ENCODE results near the gene UQCC5. TPM values are rescaled to one million over a fixed set of nuclear protein-coding genes. Genes with fewer than 3 reads are reported as not detected.

Gene UQCC5
- total RNA-seq, 2 donors from 2014 or later: 0.78 to 7.3 TPM

GRCh38 chr3:52521881-52522650, 14.3 kb upstream of the UQCC5 start:
- H3K27ac ChIP-seq: no peak overlapping the region
- H3K4me1 ChIP-seq: peaks cover 14% of the 10 kb centered on the region
- H3K36me3 ChIP-seq (replicated peaks in 1 of 2; ENCODE audit: insufficient read depth in 1 of 2, low read depth in 2 of 2): no peaks in the 10 kb centered on the region
- H3K4me3 ChIP-seq: no peak overlapping the region
- H3K9me3 ChIP-seq: no peaks in the 10 kb centered on the region
- intact Hi-C loops (cut with DNase I): no loop called here
- DNase-seq (no peak), ATAC-seq (no peak)
- no peak for TF ChIP-seq POLR2A (IDR thresholded peaks at IDR 0.05)
- no peak for TF ChIP-seq CTCF (IDR thresholded peaks at IDR 0.05)
- WGBS, 2 donors: 88 to 97% methylated on average over 5 to 28 of the region's 33 CpGs
- no peaks in the 10 kb centered on the region for H3K27me3 ChIP-seq

DNA sequence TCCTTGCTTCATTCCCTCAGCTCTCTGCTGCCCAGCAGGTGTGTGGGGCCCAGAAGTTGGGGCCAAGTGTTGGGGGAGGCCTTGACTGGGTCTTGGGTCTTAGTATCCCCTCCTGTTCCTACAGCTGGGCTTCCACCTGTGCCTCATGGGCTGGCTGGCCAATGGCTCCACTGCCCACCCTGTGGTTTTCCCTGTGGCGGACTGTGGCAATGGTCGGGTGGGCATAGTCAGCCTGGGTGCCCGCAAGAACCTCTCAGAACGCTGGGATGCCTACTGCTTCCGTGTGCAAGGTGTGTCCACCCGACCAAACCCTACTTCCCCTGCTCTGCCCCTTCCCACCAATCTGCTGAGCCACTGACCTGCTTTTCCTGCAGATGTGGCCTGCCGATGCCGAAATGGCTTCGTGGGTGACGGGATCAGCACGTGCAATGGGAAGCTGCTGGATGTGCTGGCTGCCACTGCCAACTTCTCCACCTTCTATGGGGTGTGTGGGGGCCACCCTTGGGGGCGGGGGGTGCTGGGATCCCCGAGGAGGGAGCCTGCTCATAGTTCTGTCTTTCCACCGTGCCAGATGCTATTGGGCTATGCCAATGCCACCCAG, 13.7 kb upstream of the UQCC5 start:
- Histone ChIP-seq H3K36me3 (replicated peaks in 1 of 2; ENCODE audit: insufficient read depth in 1 of 2, low read depth in 2 of 2) (no peaks in the 10 kb centered on the region), H3K4me3 (no peak overlapping the region), H3K27ac (no peak overlapping the region), H3K4me1 (peaks cover 14% of the 10 kb centered on the region), H3K9me3 (no peaks in the 10 kb centered on the region), H3K27me3 (no peaks in the 10 kb centered on the region)
- TF ChIP-seq POLR2A (IDR thresholded peaks at IDR 0.05): no peak
- TF ChIP-seq CTCF (IDR thresholded peaks at IDR 0.05): no peak
- 89% methylated on average over 13 of the region's 14 CpGs; no CpG with 5 or more reads in 1 of the 2 donors for WGBS, 2 donors
- ATAC-seq (no peak), DNase-seq (no peak)
- intact Hi-C loops (cut with DNase I): no loop called here

GRCh38 chr3:52523386-52524257, 12.8 kb upstream of the UQCC5 start:
- Histone ChIP-seq H3K9me3 (no peaks in the 10 kb centered on the region), H3K27ac (no peak overlapping the region), H3K4me3 (no peak overlapping the region), H3K36me3 (replicated peaks in 1 of 2; ENCODE audit: insufficient read depth in 1 of 2, low read depth in 2 of 2) (no peaks in the 10 kb centered on the region), H3K4me1 (peaks cover 14% of the 10 kb centered on the region), H3K27me3 (no peaks in the 10 kb centered on the region)
- no peak for TF ChIP-seq CTCF (IDR thresholded peaks at IDR 0.05)
- no peak for TF ChIP-seq POLR2A (IDR thresholded peaks at IDR 0.05)
- DNase-seq (no peak), ATAC-seq (no peak)
- 92 to 93% methylated on average over 13 to 23 of the region's 26 CpGs for WGBS, 2 donors
- intact Hi-C loops (cut with DNase I): no loop called here

DNA sequence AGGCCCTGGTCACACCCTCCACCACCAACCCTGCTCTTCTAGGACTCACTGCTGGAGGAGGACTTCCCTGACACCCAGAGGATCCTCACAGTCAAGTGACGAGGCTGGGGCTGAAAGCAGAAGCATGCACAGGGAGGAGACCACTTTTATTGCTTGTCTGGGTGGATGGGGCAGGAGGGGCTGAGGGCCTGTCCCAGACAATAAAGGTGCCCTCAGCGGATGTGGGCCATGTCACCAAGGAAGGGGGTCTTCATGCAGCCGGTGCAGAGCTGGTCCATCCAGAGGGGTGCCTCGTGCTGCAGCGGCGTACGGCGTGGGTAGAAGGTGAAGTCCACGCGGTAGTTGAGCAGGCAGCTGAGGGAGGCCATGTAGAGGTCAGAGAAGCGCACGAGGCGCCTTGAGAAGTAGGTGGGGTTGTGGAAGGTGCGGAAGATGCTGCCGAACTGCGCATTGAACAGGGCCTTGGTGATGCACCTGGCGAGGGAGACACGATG, 12.1 kb upstream of the UQCC5 start:
- H3K36me3 ChIP-seq (replicated peaks in 1 of 2; ENCODE audit: insufficient read depth in 1 of 2, low read depth in 2 of 2): no peaks in the 10 kb centered on the region
- no peak for DNase-seq
- WGBS, 2 donors: 94 to 96% methylated on average over 18 of the region's 18 CpGs

More for the DNA sequence above, 12.1 kb upstream of the UQCC5 start:
- no peak overlapping the region for H3K27ac ChIP-seq
- no peak overlapping the region for H3K4me3 ChIP-seq
- intact Hi-C loops (cut with DNase I): no loop called here
- ATAC-seq: no peak
- no peaks in the 10 kb centered on the region for H3K9me3 ChIP-seq
- peaks cover 14% of the 10 kb centered on the region for H3K4me1 ChIP-seq
- TF ChIP-seq CTCF (IDR thresholded peaks at IDR 0.05): no peak
- TF ChIP-seq POLR2A (IDR thresholded peaks at IDR 0.05): no peak
- no peaks in the 10 kb centered on the region for H3K27me3 ChIP-seq

All from body of pancreas (tissue), 4 donors.